ENCODE results near the gene ISG20.

Gene ISG20

DNA sequence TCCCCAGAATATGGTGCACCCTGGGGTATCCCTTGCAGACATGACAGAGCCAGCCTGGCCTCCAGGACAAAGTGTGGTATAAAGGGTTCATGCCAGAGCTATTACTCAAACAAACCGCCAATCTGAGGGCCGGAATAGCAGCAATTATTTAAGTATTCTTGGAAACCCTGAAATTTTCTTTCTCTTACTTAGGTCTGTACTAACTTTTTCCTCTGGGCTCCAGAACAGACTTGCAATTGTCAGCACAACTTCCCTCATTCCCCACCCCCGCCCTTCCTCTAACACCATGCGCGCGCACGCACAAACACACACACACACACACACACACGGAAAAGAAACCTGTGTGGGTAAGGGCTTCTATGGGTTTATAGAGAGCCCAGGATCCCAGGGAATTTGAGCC lies 56.3 kb downstream of the ISG20 start:
- TF ChIP-seq, protein P1, sequence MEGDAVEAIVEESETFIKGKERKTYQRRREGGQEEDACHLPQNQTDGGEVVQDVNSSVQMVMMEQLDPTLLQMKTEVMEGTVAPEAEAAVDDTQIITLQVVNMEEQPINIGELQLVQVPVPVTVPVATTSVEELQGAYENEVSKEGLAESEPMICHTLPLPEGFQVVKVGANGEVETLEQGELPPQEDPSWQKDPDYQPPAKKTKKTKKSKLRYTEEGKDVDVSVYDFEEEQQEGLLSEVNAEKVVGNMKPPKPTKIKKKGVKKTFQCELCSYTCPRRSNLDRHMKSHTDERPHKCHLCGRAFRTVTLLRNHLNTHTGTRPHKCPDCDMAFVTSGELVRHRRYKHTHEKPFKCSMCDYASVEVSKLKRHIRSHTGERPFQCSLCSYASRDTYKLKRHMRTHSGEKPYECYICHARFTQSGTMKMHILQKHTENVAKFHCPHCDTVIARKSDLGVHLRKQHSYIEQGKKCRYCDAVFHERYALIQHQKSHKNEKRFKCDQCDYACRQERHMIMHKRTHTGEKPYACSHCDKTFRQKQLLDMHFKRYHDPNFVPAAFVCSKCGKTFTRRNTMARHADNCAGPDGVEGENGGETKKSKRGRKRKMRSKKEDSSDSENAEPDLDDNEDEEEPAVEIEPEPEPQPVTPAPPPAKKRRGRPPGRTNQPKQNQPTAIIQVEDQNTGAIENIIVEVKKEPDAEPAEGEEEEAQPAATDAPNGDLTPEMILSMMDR (IDR thresholded peaks at IDR 0.05; ENCODE audit: low read depth, low read length) = no peak
- DNase-seq (ENCODE audit: extremely low read depth, low read depth) = no peak

DNA sequence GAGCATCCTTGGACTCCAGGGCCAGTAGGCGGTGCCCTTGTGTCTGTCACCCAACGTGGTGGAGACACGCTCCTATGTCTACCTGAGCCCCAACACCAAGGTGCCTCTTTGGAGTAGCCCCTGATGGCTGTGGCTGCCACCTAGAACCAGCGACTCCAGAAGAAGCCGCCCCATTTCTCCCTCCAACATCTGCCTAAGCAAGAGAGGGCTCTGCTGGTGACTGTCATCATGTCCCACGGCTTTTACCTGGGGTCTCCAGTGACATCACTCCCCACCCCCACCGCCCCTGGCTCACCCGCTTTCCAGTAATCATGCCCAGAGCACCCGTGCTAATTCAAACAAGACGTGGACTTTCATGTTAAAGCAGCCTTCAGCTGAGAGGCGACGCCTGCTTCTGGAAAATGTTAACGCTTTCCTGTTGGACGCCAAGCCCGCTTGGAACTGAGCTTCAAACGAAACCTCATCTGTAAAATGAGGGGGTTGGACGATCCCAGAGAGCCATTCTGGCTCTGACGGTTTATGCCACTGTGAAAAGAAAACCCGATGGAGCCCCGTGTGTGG lies 57.0 kb downstream of the ISG20 start:
- TF ChIP-seq, protein P1 (IDR thresholded peaks at IDR 0.05; ENCODE audit: low read depth, low read length) = no peak
- no peak for DNase-seq (ENCODE audit: extremely low read depth, low read depth)

DNA sequence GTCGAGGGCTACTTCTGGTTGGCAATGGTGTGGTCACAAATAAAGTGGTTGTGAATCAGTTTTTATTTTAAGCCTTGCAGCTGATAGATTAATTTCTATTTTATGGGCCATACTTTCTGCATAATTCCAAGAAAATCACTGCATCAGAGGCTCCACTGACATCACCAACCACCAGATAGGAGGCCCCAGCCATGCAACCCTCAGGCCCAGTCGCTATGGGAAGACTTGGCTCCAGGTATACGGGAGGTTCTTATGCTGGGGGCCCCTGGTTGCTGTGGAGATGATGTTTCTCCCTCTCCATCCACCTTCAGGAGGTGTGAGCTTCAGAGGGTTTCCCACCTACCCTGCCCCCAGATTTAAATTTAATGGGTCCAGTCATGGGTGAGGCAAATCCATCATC lies 57.4 kb downstream of the ISG20 start:
- TF ChIP-seq, protein P1 (IDR thresholded peaks at IDR 0.05; ENCODE audit: low read depth, low read length) = no peak
- DNase-seq (ENCODE audit: extremely low read depth, low read depth) = no peak

DNA sequence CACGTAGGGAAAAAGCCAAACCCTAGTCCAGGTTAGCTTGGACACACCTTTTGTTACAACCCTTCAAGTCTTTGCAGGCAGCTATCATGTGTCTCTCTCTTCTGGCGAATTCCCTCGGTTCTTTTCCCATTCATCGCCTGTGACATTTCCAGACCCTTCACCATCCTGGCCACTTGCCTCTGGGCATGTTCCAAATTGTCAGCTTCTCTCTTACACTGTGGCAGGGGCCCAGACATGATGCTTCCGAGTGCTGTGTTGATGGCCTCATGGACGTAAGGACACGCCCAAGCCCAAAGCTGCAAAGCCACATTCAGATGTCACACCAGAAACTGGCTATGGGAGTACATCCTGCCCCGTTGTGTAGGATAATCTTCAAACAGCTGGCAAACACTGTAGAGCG lies 58.5 kb downstream of the ISG20 start:
- TF ChIP-seq, protein P1 (IDR thresholded peaks at IDR 0.05; ENCODE audit: low read depth, low read length) = no peak
- DNase-seq (ENCODE audit: extremely low read depth, low read depth) = no peak

DNA sequence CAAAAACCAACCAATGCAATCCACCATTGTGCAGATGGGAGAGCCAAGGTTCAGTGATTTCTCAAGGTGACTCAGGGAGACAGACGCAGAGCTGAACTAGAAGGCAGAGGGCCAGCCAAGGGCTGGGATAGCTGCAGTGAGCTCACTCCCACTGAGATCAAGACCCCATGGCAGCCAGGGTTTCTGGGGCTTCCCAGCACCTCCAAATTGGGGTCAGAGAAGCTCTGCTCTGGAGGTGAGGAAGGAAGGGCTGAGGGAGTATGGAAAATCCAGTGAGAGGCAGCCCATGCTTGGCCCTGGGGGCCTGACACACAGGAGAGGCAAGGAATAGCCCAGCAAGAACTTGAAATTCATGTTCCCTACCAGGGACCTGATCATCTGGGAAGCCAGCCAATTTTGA lies 61.0 kb downstream of the ISG20 start:
- no peak for DNase-seq (ENCODE audit: extremely low read depth, low read depth)
- TF ChIP-seq, protein P1 (IDR thresholded peaks at IDR 0.05; ENCODE audit: low read depth, low read length) = no peak

DNA sequence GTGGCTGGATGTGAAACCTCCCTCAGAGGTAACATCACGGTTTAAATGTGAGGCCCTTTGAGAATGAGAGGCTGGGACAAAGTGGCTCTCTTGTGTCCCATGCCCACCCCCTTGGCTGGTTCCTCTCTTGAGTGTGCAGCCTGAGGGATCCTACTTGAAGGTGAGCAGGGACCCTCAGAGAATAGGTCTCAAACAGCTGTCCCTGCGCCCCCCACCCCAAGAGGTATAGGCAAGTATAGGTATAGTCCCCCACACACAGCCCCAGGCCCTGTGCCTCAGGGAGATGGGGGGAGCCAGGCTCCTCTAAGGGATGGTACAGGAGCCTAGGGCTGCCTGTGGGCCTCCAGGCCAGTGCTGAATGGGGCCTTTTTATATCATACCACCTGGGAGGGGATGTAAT lies 61.9 kb downstream of the ISG20 start:
- TF ChIP-seq, protein P1 (IDR thresholded peaks at IDR 0.05; ENCODE audit: low read depth, low read length) = no peak
- DNase-seq (ENCODE audit: extremely low read depth, low read depth) = no peak

DNA sequence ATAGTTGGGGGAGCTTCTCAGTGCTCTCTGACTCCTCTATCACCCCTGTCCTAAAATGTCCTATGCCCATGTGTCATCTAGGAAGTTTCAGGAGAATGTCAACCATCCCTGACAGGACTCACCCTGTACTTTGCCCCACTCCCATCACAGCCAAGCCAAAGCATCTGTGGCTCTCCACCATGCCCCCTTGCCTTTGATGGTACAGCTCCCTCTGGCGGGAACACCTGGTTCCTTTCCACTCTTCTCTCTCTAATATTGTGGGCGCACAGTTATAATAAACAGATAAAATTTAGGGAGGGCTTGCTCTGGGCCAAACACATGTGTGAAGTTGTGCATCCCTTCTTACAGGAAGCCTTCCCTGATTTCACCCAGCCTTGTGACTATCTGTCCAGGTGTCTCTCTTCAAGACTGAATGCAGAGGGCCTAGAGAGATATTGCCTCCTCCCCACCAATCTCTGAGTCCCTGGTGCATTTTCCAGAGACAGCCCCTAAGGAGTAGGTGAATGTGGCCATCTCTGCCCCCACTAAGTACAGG lies 62.8 kb downstream of the ISG20 start:
- no peak for DNase-seq (ENCODE audit: extremely low read depth, low read depth)
- TF ChIP-seq, protein P1 (IDR thresholded peaks at IDR 0.05; ENCODE audit: low read depth, low read length) = no peak
